Loucy (cell line): ENCODE results near the gene SIAH1.
"Not testable (repeated sequence)": the region's sequence is repeated elsewhere in the genome, so short reads cannot be mapped to it uniquely, and the experiment has no call there.

Experiments used
- H2AFZ ChIP-seq: fragments of 200-600 bp; sonication (generic); 2 replicates; pipeline ENCODE4 v1.6.0; 2016; ENCODE audit warnings: antibody characterized with exemption, mild to moderate bottlenecking, low read length, moderate library complexity
- H3F3A ChIP-seq: fragments of 200-600 bp; 2 replicates; pipeline ENCODE4 v1.6.0; 2016; ENCODE audit warnings: antibody characterized with exemption, low read depth, mild to moderate bottlenecking
- H3K27me3 ChIP-seq: fragments of 200-600 bp; sonication (generic); 2 replicates; pipeline ENCODE4 v1.6.1; 2014; ENCODE audit warnings: low read length, mild to moderate bottlenecking; ENCODE audit not compliant: insufficient read depth, poor library complexity, severe bottlenecking
- H3K36me3 ChIP-seq: fragments of 200-600 bp; sonication (generic); 2 replicates; pipeline ENCODE4 v1.6.1; 2016; ENCODE audit warnings: low read length; ENCODE audit not compliant: insufficient read depth
- H3K4me1 ChIP-seq: fragments of 200-600 bp; sonication (generic); 2 replicates; pipeline ENCODE4 v1.5.1; 2014; ENCODE audit warnings: low read length, mild to moderate bottlenecking; ENCODE audit not compliant: insufficient read depth, poor library complexity, severe bottlenecking
- H3K4me2 ChIP-seq: fragments of 200-600 bp; sonication (generic); 2 replicates; pipeline ENCODE4 v1.6.0; 2014; ENCODE audit warnings: antibody characterized with exemption, low read length, low read depth, mild to moderate bottlenecking; ENCODE audit not compliant: poor library complexity, severe bottlenecking
- H3K4me3 ChIP-seq: fragments of 200-600 bp; sonication (generic); 2 replicates; pipeline ENCODE4 v1.5.1; 2014; ENCODE audit warnings: low read length, mild to moderate bottlenecking, mixed read lengths; ENCODE audit not compliant: poor library complexity, severe bottlenecking
- H3K79me2 ChIP-seq: fragments of 200-600 bp; sonication (generic); 2 replicates; pipeline ENCODE4 v1.6.1; 2014; ENCODE audit warnings: low read length; ENCODE audit not compliant: insufficient read depth
- H3K9ac ChIP-seq: fragments of 200-600 bp; sonication (generic); 2 replicates; pipeline ENCODE4 v1.6.0; 2014; ENCODE audit warnings: mild to moderate bottlenecking, low read depth, low read length, moderate library complexity; ENCODE audit not compliant: poor library complexity, severe bottlenecking
- H3K9me2 ChIP-seq: fragments of 200-600 bp; sonication (generic); replicated peaks from 2 replicates; pipeline ENCODE4 v1.6.1; 2016; ENCODE audit warnings: low read depth, low read length, mixed read lengths
- H3K9me3 ChIP-seq: fragments of 200-600 bp; sonication (generic); 2 replicates; pipeline ENCODE4 v1.6.1; 2014; ENCODE audit warnings: mild to moderate bottlenecking, antibody characterized with exemption, low read length, low read depth; ENCODE audit not compliant: insufficient read depth
- H4K20me1 ChIP-seq: fragments of 200-600 bp; sonication (generic); 2 replicates; pipeline ENCODE4 v1.6.0; 2014; ENCODE audit warnings: antibody characterized with exemption, low read length, mild to moderate bottlenecking; ENCODE audit not compliant: insufficient read depth, poor library complexity, severe bottlenecking
- EZH2phosphoT487 ChIP-seq: fragments of 200-600 bp; IDR thresholded peaks from 2 replicates; pipeline ENCODE4 v1.6.1; 2018; ENCODE audit warnings: antibody characterized with exemption, mild to moderate bottlenecking, moderate library complexity, borderline replicate concordance
- TF ChIP-seq, protein P1 (sequence below): fragments of 200-600 bp; sonication (generic); conservative IDR thresholded peaks from 2 replicates; pipeline ENCODE4 v1.5.1; 2014; ENCODE audit warnings: mild to moderate bottlenecking, antibody characterized with exemption, low read length

The SIAH1 gene

DNA sequence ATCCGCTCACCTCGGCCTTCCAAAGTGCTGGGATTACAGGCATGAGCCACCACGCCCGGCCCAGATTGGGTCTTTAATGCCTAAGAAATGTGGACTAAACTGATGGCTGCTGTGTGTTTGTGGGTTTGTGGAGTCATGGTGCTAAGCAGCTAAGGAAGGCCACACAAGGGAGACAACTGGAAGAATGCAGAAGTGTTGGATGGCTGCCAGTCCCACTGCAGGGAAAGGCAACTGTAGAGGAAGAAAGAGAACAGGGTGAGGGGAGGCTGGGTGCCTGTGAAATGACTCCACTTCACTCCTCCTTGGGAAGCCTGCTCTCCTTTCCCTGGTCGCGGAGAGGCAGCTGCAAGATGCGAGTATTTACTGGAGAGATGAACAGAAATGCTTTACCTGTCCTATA is 23.5 kb upstream of the SIAH1 start:
- H3K27me3 ChIP-seq = no peaks in the 10 kb centered on the region
- H4K20me1 ChIP-seq = no peaks in the 10 kb centered on the region
- no peaks in the 10 kb centered on the region for H3K9me2 ChIP-seq
- H3K9me3 ChIP-seq = no peaks in the 10 kb centered on the region
- no peak overlapping the region for H2AFZ ChIP-seq
- H3K9ac ChIP-seq = no peak overlapping the region
- H3K4me3 ChIP-seq = no peak overlapping the region
- no peaks in the 10 kb centered on the region for H3F3A ChIP-seq
- H3K4me2 ChIP-seq = no peak overlapping the region
- H3K79me2 ChIP-seq = no peaks in the 10 kb centered on the region
- H3K36me3 ChIP-seq = no peaks in the 10 kb centered on the region
- no peaks in the 10 kb centered on the region for H3K4me1 ChIP-seq
- no peak for TF ChIP-seq EZH2phosphoT487
- TF ChIP-seq, protein P1, sequence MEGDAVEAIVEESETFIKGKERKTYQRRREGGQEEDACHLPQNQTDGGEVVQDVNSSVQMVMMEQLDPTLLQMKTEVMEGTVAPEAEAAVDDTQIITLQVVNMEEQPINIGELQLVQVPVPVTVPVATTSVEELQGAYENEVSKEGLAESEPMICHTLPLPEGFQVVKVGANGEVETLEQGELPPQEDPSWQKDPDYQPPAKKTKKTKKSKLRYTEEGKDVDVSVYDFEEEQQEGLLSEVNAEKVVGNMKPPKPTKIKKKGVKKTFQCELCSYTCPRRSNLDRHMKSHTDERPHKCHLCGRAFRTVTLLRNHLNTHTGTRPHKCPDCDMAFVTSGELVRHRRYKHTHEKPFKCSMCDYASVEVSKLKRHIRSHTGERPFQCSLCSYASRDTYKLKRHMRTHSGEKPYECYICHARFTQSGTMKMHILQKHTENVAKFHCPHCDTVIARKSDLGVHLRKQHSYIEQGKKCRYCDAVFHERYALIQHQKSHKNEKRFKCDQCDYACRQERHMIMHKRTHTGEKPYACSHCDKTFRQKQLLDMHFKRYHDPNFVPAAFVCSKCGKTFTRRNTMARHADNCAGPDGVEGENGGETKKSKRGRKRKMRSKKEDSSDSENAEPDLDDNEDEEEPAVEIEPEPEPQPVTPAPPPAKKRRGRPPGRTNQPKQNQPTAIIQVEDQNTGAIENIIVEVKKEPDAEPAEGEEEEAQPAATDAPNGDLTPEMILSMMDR = no peak

DNA sequence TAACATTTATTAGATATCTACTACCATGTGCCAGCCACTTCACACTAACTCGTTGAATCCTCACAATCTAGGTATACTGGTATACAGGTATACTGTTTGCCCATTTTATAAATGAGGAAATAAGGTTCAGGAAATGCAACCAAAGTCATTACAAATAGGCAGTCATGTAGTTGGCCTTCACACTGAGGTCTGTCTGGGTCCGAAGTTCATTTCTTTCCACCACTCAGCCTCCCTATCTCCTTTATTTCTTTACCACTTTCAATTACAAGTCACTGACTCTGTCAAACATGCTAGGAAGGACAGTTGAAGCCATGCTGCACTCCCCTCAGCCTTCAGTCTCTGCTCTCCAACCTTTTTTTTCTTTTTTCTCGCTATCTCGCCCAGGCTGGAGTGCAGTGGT is 20.7 kb upstream of the SIAH1 start:
- Histone ChIP-seq H3K79me2 (no peaks in the 10 kb centered on the region), H3K4me3 (no peak overlapping the region), H3K27me3 (no peaks in the 10 kb centered on the region), H3K4me2 (no peak overlapping the region), H3K9ac (no peak overlapping the region), H2AFZ (no peak overlapping the region), H3K36me3 (no peaks in the 10 kb centered on the region), H3K9me3 (no peaks in the 10 kb centered on the region), H4K20me1 (no peaks in the 10 kb centered on the region), H3F3A (no peaks in the 10 kb centered on the region), H3K9me2 (no peaks in the 10 kb centered on the region), H3K4me1 (peaks cover 6% of the 10 kb centered on the region)
- TF ChIP-seq, protein P1 = no peak
- TF ChIP-seq EZH2phosphoT487 = no peak

DNA sequence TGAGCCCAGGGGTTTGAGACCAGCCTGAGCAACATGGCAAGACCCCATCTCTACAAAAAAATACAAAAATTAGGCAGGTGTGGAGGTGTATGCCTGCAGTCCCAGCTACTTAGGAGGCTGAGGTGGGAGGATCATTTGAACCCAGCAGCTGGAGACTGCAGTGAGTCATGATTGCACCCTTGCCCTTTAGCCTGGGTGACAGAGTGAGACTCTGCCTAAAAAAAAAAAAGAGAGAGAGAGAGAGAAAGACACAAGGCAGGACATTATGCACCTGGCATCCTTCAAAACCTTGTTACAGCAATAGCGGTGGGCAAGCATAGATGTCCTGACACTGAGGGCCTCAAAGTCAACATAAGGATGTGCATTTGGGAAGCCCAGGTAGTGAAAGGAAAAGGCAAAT is 19.9 kb upstream of the SIAH1 start:
- TF ChIP-seq, protein P1 = no peak
- TF ChIP-seq EZH2phosphoT487 = no peak
- H3K4me1 ChIP-seq = peaks cover 6% of the 10 kb centered on the region
- no peaks in the 10 kb centered on the region for H3K9me3 ChIP-seq
- no peaks in the 10 kb centered on the region for H3K79me2 ChIP-seq
- no peaks in the 10 kb centered on the region for H4K20me1 ChIP-seq
- no peak overlapping the region for H3K4me2 ChIP-seq
- H2AFZ ChIP-seq = no peak overlapping the region
- H3K9ac ChIP-seq = no peak overlapping the region
- no peaks in the 10 kb centered on the region for H3K36me3 ChIP-seq
- no peak overlapping the region for H3K4me3 ChIP-seq
- H3K27me3 ChIP-seq = no peaks in the 10 kb centered on the region
- H3F3A ChIP-seq = no peaks in the 10 kb centered on the region
- no peaks in the 10 kb centered on the region for H3K9me2 ChIP-seq

DNA sequence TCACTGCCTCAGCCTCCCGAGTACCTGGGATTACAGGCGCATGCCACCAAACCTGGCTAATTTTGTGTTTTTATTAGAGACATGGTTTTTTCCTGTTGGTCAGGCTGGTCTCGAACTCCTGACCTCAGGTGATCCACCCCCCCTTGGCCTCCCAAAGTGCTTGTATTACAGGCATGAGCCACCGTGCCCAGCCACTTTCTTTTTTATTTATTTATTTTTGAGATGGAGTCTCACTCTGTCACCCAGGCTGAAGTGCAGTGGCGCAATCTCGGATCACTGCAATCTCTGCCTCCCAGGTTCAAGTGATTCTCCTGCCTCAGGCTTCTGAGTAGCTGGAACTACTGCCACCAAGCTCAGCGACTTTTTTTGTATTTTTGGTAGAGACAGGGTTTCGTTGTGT is 17.3 kb upstream of the SIAH1 start:
- not testable (repeated sequence) for H2AFZ ChIP-seq, H3K4me2 ChIP-seq, H4K20me1 ChIP-seq, H3K9me3 ChIP-seq, H3K9me2 ChIP-seq, H3F3A ChIP-seq, H3K79me2 ChIP-seq, H3K27me3 ChIP-seq, H3K36me3 ChIP-seq, H3K4me1 ChIP-seq, H3K9ac ChIP-seq, H3K4me3 ChIP-seq
